Tibial nerve (tissue), 4 donors: Measurements from ENCODE around the gene LHX2. TPM values are rescaled to one million over a fixed set of nuclear protein-coding genes. Genes with fewer than 3 reads are reported as not detected.
A peak's percentile ranks its signal among the peaks of the same experiment; 100 is the strongest.

Experiments
- DNase-seq, 2 donors: peaks; one replicate each; pipeline ENCODE4 v3.0.0-alpha.2; 2019; ENCODE audit warnings: low spot score in 2 of 2
- H3K27ac ChIP-seq, 4 donors: fragments of 200-600 bp; sonication (generic) in 3 of 4; one replicate each; pipeline ENCODE4 v1.5.1; 2017 to 2019; ENCODE audit warnings: mild to moderate bottlenecking in 1 of 4
- H3K27me3 ChIP-seq, 2 donors: fragments of 200-600 bp; sonication (generic) in 1 of 2; one replicate each; pipeline versions ENCODE4 v1.5.1 to v1.6.0; 2017 to 2019
- H3K36me3 ChIP-seq, 3 donors: fragments of 200-600 bp; sonication (generic); one replicate each; pipeline ENCODE4 v1.5.1; 2018 to 2019
- H3K4me1 ChIP-seq, 4 donors: fragments of 200-600 bp; sonication (generic) in 3 of 4; one replicate each; pipeline ENCODE4 v1.5.1; 2017 to 2019
- H3K4me3 ChIP-seq, 4 donors: fragments of 200-600 bp; sonication (generic) in 3 of 4; one replicate each; pipeline ENCODE4 v1.5.1; 2017 to 2019; ENCODE audit warnings: mild to moderate bottlenecking in 1 of 4, moderate library complexity in 1 of 4
- H3K9me3 ChIP-seq, 4 donors: fragments of 200-600 bp; sonication (generic) in 3 of 4; one replicate each; pipeline ENCODE4 v1.5.1; 2017 to 2019
- EP300 ChIP-seq, 2 donors: sonication (generic); formaldehyde crosslinking; IDR thresholded peaks; one replicate each; pipeline ENCODE4 v1.6.1; 2017; ENCODE audit warnings: antibody characterized with exemption in 2 of 2, mild to moderate bottlenecking in 1 of 2
- POLR2A ChIP-seq, 2 donors: fragments of 450-650 bp; IDR thresholded peaks; one replicate each; pipeline ENCODE4 v1.6.1; 2017; ENCODE audit warnings: antibody characterized with exemption in 2 of 2, mild to moderate bottlenecking in 2 of 2, moderate library complexity in 2 of 2
- WGBS, 2 donors: methylation state at CpG; one replicate each; pipeline ENCODE4 v1.1.5; 2018; 5-methylcytosine and 5-hydroxymethylcytosine counted together
- total RNA-seq, 4 donors: library from RNA; depleted of rRNA; stranded (reverse); fragments of >200 nt; gene quantifications; one replicate each; pipeline ENCODE4 v1.1.0, GENCODE V29; 2016
- TF ChIP-seq, protein P1 (sequence below), 5 experiments: fragments of 200-600 bp in 3 of 5; fragments of 450-650 bp in 2 of 5; sonication (generic) in 3 of 5; IDR thresholded peaks; one replicate each; pipeline ENCODE4 v1.5.1; 2016 to 2019; ENCODE audit warnings: antibody characterized with exemption in 5 of 5, mild to moderate bottlenecking in 3 of 5, moderate library complexity in 2 of 5

Gene LHX2, protein sequence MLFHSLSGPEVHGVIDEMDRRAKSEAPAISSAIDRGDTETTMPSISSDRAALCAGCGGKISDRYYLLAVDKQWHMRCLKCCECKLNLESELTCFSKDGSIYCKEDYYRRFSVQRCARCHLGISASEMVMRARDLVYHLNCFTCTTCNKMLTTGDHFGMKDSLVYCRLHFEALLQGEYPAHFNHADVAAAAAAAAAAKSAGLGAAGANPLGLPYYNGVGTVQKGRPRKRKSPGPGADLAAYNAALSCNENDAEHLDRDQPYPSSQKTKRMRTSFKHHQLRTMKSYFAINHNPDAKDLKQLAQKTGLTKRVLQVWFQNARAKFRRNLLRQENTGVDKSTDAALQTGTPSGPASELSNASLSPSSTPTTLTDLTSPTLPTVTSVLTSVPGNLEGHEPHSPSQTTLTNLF
- not detected for total RNA-seq

DNA sequence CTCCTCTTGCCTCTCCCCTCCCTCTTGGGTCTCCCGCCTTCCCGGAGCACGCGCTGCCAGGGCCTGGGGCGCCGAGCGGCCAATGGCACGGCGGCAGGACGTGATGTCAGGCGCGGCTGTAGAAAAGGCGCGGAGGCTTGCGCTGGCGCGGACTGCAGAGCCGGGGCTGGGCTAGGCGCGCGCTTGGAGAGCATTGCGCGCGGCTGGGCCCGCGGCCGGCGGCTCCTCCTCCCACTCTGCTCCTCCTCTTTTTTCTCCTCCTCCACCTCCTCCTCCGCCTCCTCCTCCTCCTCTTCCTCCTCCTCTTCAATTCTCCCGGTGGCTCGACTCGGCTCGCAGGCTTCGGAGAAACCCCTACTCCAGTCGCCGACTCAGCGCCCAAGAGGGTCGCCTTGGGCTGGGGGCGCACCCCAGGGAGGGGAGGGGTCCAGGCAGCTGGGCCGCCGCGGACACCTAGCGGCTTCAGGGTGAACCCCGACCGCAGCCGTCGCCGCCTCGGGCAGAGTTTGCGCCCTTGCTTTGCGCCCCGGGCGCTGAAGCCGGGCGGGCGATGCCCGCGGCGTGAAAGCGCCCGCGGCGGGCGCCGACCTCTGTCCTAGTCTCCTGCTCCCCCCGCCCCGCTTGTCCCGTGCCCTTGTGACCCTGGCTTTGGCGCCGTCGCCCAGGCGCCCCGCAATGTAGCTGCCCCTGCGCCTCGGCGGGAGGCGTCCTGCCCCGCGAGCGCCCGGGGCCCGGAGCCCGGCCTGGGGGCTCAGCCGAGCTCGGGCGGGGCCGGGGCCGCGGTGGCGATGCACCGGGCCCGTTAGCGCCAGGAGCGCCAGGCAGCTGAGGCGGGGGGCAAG, at the start of gene LHX2:
TSS of gene LHX2 (plus strand) at position 309 of the 842 bp plus-strand sequence. CDS start 581 bp downstream, outside the sequence.
- Histone ChIP-seq H3K36me3 (no peaks in the 10 kb centered on the region), H3K27ac (no peak within 1 kb of the TSS), H3K27me3 (peaks cover 9 to 99% of the 10 kb centered on the region in 2 donors), H3K9me3 (no peaks in the 10 kb centered on the region), H3K4me3 (peak within 1 kb of the TSS; percentile 9 to 36 (median 26)), H3K4me1 (peaks cover 0 to 78% (median 35%) of the 10 kb centered on the region in 4 donors)
- 2 to 3% methylated on average over 66 to 91 of the region's 95 CpGs for WGBS, 2 donors
- peak in 1 of 2 donors; percentile 24 for TF ChIP-seq EP300 (IDR thresholded peaks at IDR 0.05)
- TF ChIP-seq POLR2A (IDR thresholded peaks at IDR 0.05) = no peak
- no peak for DNase-seq

DNA sequence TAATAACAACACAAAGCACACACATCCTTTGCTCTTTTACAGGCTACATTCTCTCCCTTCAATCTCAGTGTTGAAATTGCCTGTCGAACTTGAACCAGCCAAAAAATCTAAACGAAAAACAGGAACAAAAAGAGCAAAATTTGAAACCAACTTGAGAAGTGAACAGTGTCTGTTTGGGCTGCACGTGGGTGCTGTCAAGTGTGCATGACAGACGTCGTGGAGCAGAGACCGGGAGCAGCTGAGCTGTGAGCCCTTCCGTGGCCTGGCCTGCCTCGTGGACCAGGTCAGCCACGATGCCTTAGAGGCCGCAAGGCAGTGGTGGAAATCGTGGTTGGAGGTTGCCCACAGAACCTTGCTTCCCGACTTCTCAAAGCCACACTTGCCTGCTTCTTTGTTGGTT, 46.8 kb upstream of the LHX2 start:
- H3K4me3 ChIP-seq = no peak overlapping the region

DNA sequence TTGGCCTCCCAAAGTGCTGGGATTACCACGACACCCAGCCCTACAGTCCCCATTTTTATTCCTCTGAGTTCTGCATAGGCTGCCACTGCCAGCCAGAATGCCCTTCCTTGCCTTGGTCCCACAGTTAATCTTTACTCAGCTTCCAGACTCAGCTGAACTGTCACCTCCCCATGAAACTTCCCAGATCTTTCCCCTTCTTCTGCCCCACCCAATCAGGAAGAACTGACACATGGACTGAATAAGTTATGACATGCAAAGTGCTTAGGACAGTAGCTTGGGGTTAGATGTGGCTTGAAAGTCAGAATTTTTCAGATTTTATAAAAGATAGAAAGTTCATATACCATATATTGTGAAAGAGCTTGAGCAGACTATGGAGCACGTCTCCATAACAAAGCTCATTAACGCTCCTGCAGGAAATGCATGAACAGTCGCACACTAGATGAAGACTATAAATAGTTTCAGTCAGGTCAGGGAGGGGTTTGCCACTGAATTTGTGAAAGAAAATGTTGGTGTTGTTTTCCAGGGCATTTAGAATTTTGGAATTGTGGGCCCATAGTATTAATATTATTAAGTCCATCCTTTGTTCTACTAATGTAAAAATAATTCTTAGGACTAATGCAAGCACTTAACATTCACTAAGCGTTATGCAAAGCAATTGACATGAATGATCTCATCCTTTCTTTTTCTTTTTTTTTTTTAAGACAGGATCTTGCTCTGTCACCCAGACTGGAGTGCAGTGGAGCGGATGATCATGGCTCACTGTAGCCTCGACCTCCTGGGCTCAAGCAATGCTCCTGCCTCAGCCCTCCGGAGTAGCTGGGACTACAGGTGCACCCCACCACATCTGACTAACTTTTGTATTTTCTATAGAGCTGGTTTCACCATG, 45.5 kb upstream of the LHX2 start:
- DNase-seq = no peak
- Histone ChIP-seq H3K36me3 (no peaks in the 10 kb centered on the region), H3K4me3 (no peak overlapping the region), H3K9me3 (no peaks in the 10 kb centered on the region), H3K27me3 (peaks cover 0 to 35% of the 10 kb centered on the region in 2 donors), H3K27ac (no peak overlapping the region), H3K4me1 (no peaks in the 10 kb centered on the region)
- WGBS, 2 donors = 56 to 58% methylated on average over 8 of the region's 8 CpGs
- TF ChIP-seq, protein P1, sequence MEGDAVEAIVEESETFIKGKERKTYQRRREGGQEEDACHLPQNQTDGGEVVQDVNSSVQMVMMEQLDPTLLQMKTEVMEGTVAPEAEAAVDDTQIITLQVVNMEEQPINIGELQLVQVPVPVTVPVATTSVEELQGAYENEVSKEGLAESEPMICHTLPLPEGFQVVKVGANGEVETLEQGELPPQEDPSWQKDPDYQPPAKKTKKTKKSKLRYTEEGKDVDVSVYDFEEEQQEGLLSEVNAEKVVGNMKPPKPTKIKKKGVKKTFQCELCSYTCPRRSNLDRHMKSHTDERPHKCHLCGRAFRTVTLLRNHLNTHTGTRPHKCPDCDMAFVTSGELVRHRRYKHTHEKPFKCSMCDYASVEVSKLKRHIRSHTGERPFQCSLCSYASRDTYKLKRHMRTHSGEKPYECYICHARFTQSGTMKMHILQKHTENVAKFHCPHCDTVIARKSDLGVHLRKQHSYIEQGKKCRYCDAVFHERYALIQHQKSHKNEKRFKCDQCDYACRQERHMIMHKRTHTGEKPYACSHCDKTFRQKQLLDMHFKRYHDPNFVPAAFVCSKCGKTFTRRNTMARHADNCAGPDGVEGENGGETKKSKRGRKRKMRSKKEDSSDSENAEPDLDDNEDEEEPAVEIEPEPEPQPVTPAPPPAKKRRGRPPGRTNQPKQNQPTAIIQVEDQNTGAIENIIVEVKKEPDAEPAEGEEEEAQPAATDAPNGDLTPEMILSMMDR (IDR thresholded peaks at IDR 0.05) = no peak
- TF ChIP-seq POLR2A (IDR thresholded peaks at IDR 0.05) = no peak
- no peak for TF ChIP-seq EP300 (IDR thresholded peaks at IDR 0.05)

More for the DNA sequence above, 46.8 kb upstream of the LHX2 start:
- WGBS, 2 donors = 65 to 71% methylated on average over 12 of the region's 12 CpGs
- Histone ChIP-seq H3K4me1 (no peaks in the 10 kb centered on the region), H3K27me3 (peaks cover 0 to 22% of the 10 kb centered on the region in 2 donors), H3K27ac (no peak overlapping the region), H3K36me3 (no peaks in the 10 kb centered on the region), H3K9me3 (peaks cover 0 to 2% (median 0%) of the 10 kb centered on the region in 4 donors)
- no peak for DNase-seq
- TF ChIP-seq, protein P1 (IDR thresholded peaks at IDR 0.05) = no peak
- TF ChIP-seq EP300 (IDR thresholded peaks at IDR 0.05) = no peak
- TF ChIP-seq POLR2A (IDR thresholded peaks at IDR 0.05) = no peak

DNA sequence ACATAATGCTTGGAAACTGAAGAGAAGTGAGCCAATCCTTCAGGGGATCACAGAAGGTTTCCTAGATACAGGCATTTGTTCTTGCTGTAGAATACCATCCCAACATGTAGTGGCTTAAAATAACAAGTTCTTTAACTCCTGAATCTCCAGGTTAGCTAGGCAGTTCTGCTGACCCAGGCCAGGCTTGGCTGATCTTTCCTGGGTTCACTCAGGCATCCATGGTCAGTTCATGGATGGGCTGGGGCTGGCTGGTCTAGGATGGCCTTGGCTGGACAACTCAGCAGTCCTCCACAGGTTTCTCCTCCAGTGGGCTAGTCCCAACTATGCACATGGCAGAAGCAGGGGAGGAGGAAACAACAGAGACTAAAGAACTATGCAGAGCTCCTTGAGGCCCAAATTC, 44.2 kb upstream of the LHX2 start:
- no peaks in the 10 kb centered on the region for H3K9me3 ChIP-seq
- H3K4me1 ChIP-seq = no peaks in the 10 kb centered on the region
- peaks cover 0 to 36% of the 10 kb centered on the region in 2 donors for H3K27me3 ChIP-seq
- no peaks in the 10 kb centered on the region for H3K36me3 ChIP-seq
- no peak overlapping the region for H3K4me3 ChIP-seq
- TF ChIP-seq POLR2A (IDR thresholded peaks at IDR 0.05) (no peak), EP300 (IDR thresholded peaks at IDR 0.05) (no peak)
- TF ChIP-seq, protein P1 (IDR thresholded peaks at IDR 0.05) = no peak
- H3K27ac ChIP-seq = no peak overlapping the region
- DNase-seq = no peak

DNA sequence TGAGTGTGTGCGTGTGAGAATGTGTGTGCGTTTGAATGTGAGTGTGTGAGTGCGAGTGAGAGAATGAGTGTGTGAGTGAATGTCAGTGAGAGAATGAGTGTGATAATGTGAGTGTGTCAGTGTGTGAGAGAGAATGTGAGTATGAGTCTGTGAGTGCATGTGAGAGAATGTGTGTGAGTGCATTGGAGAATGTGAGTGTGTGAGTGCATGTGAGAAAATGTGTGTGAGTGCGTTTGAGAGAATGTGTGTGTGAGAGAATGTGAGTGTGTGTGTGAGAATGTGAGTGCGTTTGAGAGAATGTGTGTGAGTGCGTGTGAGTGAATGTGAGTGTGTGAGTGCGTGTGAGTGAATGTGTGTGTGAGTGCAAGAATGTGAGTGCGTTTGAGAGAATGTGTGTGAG, 39.0 kb upstream of the LHX2 start:
- Histone ChIP-seq H3K36me3 (no peaks in the 10 kb centered on the region), H3K9me3 (no peaks in the 10 kb centered on the region), H3K4me1 (no peaks in the 10 kb centered on the region), H3K4me3 (no peak overlapping the region), H3K27me3 (peaks cover 0 to 31% of the 10 kb centered on the region in 2 donors), H3K27ac (no peak overlapping the region)
- TF ChIP-seq EP300 (IDR thresholded peaks at IDR 0.05) = no peak
- TF ChIP-seq, protein P1 (IDR thresholded peaks at IDR 0.05) = no peak
- no peak for TF ChIP-seq POLR2A (IDR thresholded peaks at IDR 0.05)
- DNase-seq = no peak
- WGBS, 2 donors = 92 to 96% methylated on average over 8 of the region's 8 CpGs
